Kidney (tissue), 14 donors: Measurements from ENCODE around the gene ACMSD. TPM values are rescaled to one million over a fixed set of nuclear protein-coding genes. Genes with fewer than 3 reads are reported as not detected.

Source experiments
- DNase-seq, 5 donors: peaks; one replicate each; pipeline ENCODE4 v3.0.0-alpha.2; 2013 to 2020
- FAIRE-seq: peaks from 2 replicates; lab custom pipeline; 2012; peaks lifted over from hg19 to GRCh38; lab: Jason Lieb, UNC
- H3K27ac ChIP-seq, 2 donors: one replicate each; pipeline ENCODE4 v1.7.0; 2013; ENCODE audit warnings: low read depth in 2 of 2, low read length in 2 of 2, inconsistent platforms in 1 of 2
- H3K27me3 ChIP-seq: one replicate; pipeline ENCODE4 v1.7.1; 2013; ENCODE audit warnings: low read length, inconsistent platforms; ENCODE audit not compliant: control insufficient read depth, insufficient read depth
- H3K36me3 ChIP-seq, 3 donors: one replicate each; pipeline versions ENCODE4 v1.7.0 to v1.7.1; 2013; ENCODE audit warnings: low read length in 3 of 3, control low read depth in 1 of 3, inconsistent platforms in 1 of 3; ENCODE audit not compliant: insufficient read depth in 3 of 3, control insufficient read depth in 2 of 3
- H3K4me1 ChIP-seq, 3 donors: one replicate each; pipeline versions ENCODE4 v1.7.0 to v1.7.1; 2013; ENCODE audit warnings: low read length in 3 of 3, inconsistent platforms in 1 of 3, low read depth in 1 of 3; ENCODE audit not compliant: control insufficient read depth in 2 of 3, insufficient read depth in 2 of 3
- H3K4me3 ChIP-seq, 3 donors: one replicate each; pipeline versions ENCODE4 v1.7.0 to v1.8.1; 2013; ENCODE audit warnings: low read length in 3 of 3, control low read depth in 1 of 3, inconsistent platforms in 1 of 3
- H3K9ac ChIP-seq, 3 donors: one replicate each; pipeline versions ENCODE4 v1.7.0 to v1.7.1; 2013; ENCODE audit warnings: low read length in 3 of 3, control low read depth in 1 of 3, inconsistent platforms in 1 of 3
- H3K9me3 ChIP-seq, 3 donors: one replicate each; pipeline versions ENCODE4 v1.7.0 to v1.7.1; 2013; ENCODE audit warnings: low read length in 3 of 3, control low read depth in 1 of 3, inconsistent platforms in 1 of 3; ENCODE audit not compliant: control insufficient read depth in 2 of 3, insufficient read depth in 1 of 3
- CTCF ChIP-seq: IDR thresholded peaks from 3 replicates; pipeline ENCODE4 v1.5.1; 2012; ENCODE audit warnings: mild to moderate bottlenecking, moderate library complexity, borderline replicate concordance; ENCODE audit not compliant: insufficient read depth; ENCODE audit errors: extremely low read depth
- intact Hi-C: fragments of 100-400 bp; cut with DNase I; formaldehyde crosslinking; loops from one replicate; pipeline ENCODE4 v1.11.1; 2022
- polyA plus RNA-seq: library from polyadenylated mRNA; stranded (reverse); fragments of 350-450 nt; fragmentation: Illumina TruSeq; extraction: RNeasy Lipid Tissue Mini Kit (QIAGEN cat#74804); gene quantifications from one replicate; pipeline ENCODE4 v1.2.3, GENCODE V29; 2014; ENCODE audit warnings: low read depth, low replicate concordance; ENCODE audit not compliant: insufficient read depth
- total RNA-seq: library from RNA; stranded (reverse); fragmentation: NEBNext Ultra II Directional; extraction: Animal tissue kit (Norgen Biotek cat#: 25700); gene quantifications from one replicate; pipeline ENCODE4 v1.2.1, GENCODE V29; 2021
- donor health status: control.
- donor health status: control.
- donor health status: control.
- donor health status: control.
- donor health status: control.
- donor health status: DM: yes; HTN: yes; CAD: no.
- donor health status: Normal renal cell carcinoma (clear cell type).

Gene ACMSD
- total and polyA plus RNA-seq, 2 donors from 2014 or later = 44.0 to 152 TPM

- H3K9ac ChIP-seq = no peak overlapping the region
- H3K36me3 ChIP-seq = peaks cover 0 to 9% (median 2%) of the 10 kb centered on the region in 3 donors
- DNase-seq (no peak), FAIRE-seq (no peak)
- H3K4me3 ChIP-seq = no peak overlapping the region
- H3K9me3 ChIP-seq = no peaks in the 10 kb centered on the region
- H3K27ac ChIP-seq = no peak overlapping the region
- no peaks in the 10 kb centered on the region for H3K27me3 ChIP-seq
- no peaks in the 10 kb centered on the region for H3K4me1 ChIP-seq
- intact Hi-C loops = no loop called here
- TF ChIP-seq CTCF = no peak
Observed at GRCh38 chr2:134884435-134884834, 46.0 kb downstream of the ACMSD start.

DNA sequence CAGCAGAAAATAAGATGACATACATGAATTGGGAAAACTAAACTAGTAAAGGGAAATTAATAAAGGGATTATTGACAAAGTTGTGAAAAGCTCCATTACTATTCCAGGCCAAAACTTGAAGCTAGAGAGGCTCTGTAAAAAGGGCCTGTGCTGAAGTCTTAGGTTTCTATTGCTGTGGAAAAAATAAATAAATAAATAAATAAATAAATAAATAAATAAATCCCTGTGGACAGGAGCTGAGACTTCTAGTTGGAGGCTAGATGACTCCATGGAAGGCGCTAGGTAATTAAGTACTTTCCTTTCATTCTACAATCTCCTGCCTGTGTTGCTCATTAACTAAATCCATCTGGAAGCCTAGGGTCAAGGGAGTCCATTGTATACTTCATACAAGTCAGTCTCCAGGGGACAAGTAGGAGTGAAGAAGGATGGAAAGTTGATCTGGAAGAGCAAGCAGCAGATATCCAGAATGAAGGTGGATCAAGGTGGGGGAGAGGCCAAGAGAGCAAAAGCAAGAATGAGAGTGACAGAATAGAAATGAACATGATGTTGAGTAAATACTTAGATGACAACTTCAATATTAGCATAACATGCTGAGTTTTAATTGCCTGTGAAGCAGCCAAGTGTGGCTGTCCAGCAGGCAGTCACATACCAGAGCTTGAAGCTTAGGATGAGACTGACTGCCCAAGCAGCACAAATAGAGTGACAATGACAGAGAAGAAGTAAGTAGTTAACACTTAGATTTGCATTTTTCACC, 54.0 kb downstream of the ACMSD start:
- TF ChIP-seq CTCF = no peak
- H3K4me3 ChIP-seq = no peak overlapping the region
- peak in 2 of 5 donors; percentile 37 to 43 for DNase-seq

DNA sequence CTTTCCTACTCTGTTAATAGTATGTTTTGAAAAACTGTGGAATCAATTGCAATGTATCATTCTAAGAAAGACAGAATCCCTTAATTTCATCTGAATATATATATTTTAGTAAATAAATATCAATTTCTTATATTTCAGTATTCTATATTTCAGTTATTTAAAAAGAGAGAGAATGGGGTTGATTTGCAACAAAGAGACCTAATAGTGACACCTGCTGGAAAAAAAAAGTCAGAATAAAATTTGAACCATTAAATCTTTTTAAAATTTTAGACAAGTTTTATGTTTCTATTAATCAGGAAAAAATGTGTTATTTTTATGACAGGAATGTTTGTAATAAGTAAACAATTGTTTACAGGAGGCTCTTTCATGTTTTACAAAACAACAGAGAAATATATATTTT, 59.5 kb downstream of the ACMSD start:
- peak; percentile 92 for FAIRE-seq
- H3K4me3 ChIP-seq = no peak overlapping the region

More for the DNA sequence above, 54.0 kb downstream of the ACMSD start:
- no peak overlapping the region for H3K27ac ChIP-seq
- no peak for FAIRE-seq
- H3K4me1 ChIP-seq = no peaks in the 10 kb centered on the region
- no peaks in the 10 kb centered on the region for H3K36me3 ChIP-seq
- intact Hi-C loops = no loop called here
- H3K9me3 ChIP-seq = no peaks in the 10 kb centered on the region
- H3K9ac ChIP-seq = no peak overlapping the region
- no peaks in the 10 kb centered on the region for H3K27me3 ChIP-seq

More for the DNA sequence above, 59.5 kb downstream of the ACMSD start:
- Histone ChIP-seq H3K36me3 (peaks cover 0 to 7% (median 0%) of the 10 kb centered on the region in 3 donors), H3K9me3 (no peaks in the 10 kb centered on the region), H3K27me3 (no peaks in the 10 kb centered on the region), H3K27ac (no peak overlapping the region), H3K4me1 (no peaks in the 10 kb centered on the region), H3K9ac (no peak overlapping the region)
- intact Hi-C loops = no loop called here
- DNase-seq = peak in 2 of 5 donors; percentile 8 to 19
- no peak for TF ChIP-seq CTCF
